Measurements from ENCODE around the gene DDTL.
"Not testable (repeated sequence)": the region's sequence is repeated elsewhere in the genome, so short reads cannot be mapped to it uniquely, and the experiment has no call there.

DNA sequence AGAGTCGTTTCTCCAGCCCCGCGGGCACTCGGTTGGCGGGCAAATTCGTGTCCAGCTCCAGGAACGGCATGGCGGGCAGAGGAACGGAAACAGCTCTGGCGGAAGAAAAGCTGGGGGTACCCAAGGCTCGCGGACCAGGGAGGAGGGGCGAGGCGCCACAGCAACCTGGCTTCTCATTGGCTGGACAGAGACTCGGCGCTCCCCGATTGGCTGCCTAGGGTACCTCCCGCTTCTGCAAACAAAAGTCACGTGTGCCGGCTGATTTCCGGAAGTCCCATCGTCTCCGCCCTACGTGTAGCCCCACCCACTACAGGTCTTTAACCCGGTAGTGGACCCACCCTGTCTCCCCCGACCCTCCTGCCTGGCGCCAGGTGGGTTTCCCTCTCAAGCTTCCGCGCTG, 7.7 kb downstream of the DDTL start, which contains the start of gene DDT:
- TF ChIP-seq, protein P1, sequence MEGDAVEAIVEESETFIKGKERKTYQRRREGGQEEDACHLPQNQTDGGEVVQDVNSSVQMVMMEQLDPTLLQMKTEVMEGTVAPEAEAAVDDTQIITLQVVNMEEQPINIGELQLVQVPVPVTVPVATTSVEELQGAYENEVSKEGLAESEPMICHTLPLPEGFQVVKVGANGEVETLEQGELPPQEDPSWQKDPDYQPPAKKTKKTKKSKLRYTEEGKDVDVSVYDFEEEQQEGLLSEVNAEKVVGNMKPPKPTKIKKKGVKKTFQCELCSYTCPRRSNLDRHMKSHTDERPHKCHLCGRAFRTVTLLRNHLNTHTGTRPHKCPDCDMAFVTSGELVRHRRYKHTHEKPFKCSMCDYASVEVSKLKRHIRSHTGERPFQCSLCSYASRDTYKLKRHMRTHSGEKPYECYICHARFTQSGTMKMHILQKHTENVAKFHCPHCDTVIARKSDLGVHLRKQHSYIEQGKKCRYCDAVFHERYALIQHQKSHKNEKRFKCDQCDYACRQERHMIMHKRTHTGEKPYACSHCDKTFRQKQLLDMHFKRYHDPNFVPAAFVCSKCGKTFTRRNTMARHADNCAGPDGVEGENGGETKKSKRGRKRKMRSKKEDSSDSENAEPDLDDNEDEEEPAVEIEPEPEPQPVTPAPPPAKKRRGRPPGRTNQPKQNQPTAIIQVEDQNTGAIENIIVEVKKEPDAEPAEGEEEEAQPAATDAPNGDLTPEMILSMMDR (IDR thresholded peaks at IDR 0.05): not testable (repeated sequence)
- not testable (repeated sequence) for TF ChIP-seq RAD21 (IDR thresholded peaks at IDR 0.05; ENCODE audit: low read length); MEF2A (IDR thresholded peaks at IDR 0.05; ENCODE audit: borderline replicate concordance, low read depth); SMC3 (IDR thresholded peaks at IDR 0.05; ENCODE audit: low read depth, low read length); FOXJ3 (CRISPR knock-in tag; IDR thresholded peaks at IDR 0.05); TCF12 (IDR thresholded peaks at IDR 0.05); YY1 (IDR thresholded peaks at IDR 0.05; ENCODE audit: low read depth); RFX5 (IDR thresholded peaks at IDR 0.05; ENCODE audit: low read length)
- TF ChIP-seq, protein P2, sequence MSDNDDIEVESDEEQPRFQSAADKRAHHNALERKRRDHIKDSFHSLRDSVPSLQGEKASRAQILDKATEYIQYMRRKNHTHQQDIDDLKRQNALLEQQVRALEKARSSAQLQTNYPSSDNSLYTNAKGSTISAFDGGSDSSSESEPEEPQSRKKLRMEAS (IDR thresholded peaks at IDR 0.05; ENCODE audit: low read depth): not testable (repeated sequence)

All from SK-N-SH (cell line).